ENCODE measurements around the gene TCAF1.

GRCh38 chr7:143947111-143947510 lies 45.1 kb upstream of the TCAF1 start:
- no peak for TF ChIP-seq CTCF (IDR thresholded peaks at IDR 0.05; ENCODE audit: extremely low read depth in 1 of 2, insufficient read depth in 1 of 2, low read depth in 1 of 2, low read length in 2 of 2)
- TF ChIP-seq POLR2A (IDR thresholded peaks at IDR 0.05; ENCODE audit: low read depth, low read length) = no peak
- TF ChIP-seq EZH2 (IDR thresholded peaks at IDR 0.05; ENCODE audit: borderline replicate concordance, low read depth, low read length, severe bottlenecking) = no peak
- TF ChIP-seq MAX (IDR thresholded peaks at IDR 0.05; ENCODE audit: insufficient read depth, insufficient read length) = no peak
- no peak for TF ChIP-seq JUN (IDR thresholded peaks at IDR 0.05; ENCODE audit: borderline replicate concordance, insufficient read depth, insufficient read length, low read depth)
- no peak for TF ChIP-seq POLR2AphosphoS5 (IDR thresholded peaks at IDR 0.05; ENCODE audit: insufficient read depth, low read depth, low read length)
- no peak for TF ChIP-seq FOS (IDR thresholded peaks at IDR 0.05; ENCODE audit: borderline replicate concordance, insufficient read depth, low read length)
- TF ChIP-seq GATA2 (IDR thresholded peaks at IDR 0.05; ENCODE audit: insufficient read depth, insufficient read length, low read depth, low read length) = no peak
- TF ChIP-seq MYC (IDR thresholded peaks at IDR 0.05; ENCODE audit: low read depth, low read length) = no peak
